ENCODE measurements around the gene FRAT1.
A peak's percentile ranks its signal among the peaks of the same experiment; 100 is the strongest.

FRAT1 gene

GRCh38 chr10:97307866-97308780 is 10.9 kb upstream of the FRAT1 start:
- no peak for DNase-seq

DNA sequence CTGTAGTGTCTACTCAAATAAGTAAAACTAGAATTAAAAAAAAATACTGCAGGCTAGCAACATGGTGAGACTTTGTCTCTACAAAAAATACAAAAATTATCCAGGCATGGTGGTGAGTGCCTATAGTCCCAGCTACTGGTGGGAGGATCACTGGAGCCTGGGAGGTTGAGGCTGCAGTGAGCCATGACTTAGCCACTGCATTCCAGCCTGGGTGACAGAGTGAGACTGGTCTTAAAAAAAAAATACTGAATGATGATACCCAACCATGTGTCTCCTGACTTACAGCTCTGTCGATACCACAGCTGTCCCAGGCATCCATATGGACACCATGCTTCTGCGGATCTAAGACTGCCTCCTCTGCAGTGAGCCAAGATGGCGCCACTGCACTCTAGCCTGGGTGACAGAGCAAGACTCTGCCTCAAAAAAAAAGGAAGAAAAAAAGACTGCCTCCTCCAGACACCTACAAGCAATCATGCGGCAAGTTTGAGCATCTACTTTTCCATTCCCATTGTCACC is 7.9 kb upstream of the FRAT1 start:
- DNase-seq, result no peak

DNA sequence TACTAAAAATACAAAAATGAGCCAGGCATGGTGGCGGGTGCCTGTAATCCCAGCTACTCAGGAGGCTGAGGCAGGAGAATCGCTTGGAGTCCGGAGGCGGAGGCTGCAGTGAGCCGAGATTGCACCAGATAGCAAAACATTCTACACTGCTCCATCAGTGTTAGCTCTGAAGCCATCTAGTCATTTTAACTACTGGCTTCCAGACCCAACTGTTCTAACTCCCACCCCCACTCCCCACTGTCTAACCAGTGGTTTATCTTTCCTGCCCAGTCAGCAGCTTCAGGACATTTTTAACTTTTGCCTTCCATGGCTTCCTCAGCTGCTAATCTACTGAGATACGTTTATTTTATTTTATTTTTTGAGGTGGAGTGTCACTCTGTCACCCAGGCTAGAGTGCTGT is 6.2 kb upstream of the FRAT1 start:
- no peak for DNase-seq

GRCh38 chr10:97314671-97315070 is 4.4 kb upstream of the FRAT1 start:
- DNase-seq, result peak in 1 of 2 experiments; percentile 4

DNA sequence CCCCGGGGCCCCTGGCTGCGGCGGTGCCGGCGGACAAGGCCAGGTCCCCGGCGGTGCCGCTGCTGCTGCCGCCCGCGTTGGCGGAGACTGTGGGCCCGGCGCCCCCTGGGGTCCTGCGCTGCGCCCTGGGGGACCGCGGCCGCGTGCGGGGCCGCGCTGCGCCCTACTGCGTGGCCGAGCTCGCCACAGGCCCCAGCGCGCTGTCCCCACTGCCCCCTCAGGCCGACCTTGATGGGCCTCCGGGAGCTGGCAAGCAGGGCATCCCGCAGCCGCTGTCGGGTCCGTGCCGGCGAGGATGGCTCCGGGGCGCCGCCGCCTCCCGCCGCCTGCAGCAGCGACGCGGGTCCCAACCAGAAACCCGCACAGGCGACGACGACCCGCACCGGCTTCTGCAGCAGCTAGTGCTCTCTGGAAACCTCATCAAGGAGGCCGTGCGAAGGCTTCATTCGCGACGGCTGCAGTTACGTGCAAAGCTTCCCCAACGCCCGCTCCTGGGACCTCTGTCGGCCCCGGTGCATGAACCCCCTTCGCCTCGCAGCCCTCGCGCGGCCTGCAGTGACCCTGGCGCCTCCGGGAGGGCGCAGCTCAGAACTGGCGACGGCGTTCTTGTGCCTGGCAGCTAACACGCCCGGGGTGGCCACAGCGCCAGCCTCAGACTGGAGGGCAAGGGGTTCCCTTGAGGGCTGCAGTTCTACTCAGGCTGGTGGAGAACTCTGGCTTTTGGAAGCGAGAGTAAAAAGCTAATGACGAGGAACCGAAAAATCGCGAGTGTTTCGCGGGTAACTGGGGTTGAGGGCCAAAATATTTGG is 804 bp downstream of the FRAT1 start:
- DNase-seq, result peak; percentile 49 to 62

- DNase-seq, result peak; percentile 42 to 52
Measured at GRCh38 chr10:97320480-97321031, 1.5 kb downstream of the FRAT1 start.

- DNase-seq, result peak; percentile 57 to 71
Measured at GRCh38 chr10:97321032-97321803, 2.1 kb downstream of the FRAT1 start.

- DNase-seq, result no peak
Measured at GRCh38 chr10:97321804-97322190, 2.7 kb downstream of the FRAT1 start.

- DNase-seq, result no peak
Measured at GRCh38 chr10:97323501-97323900, 4.4 kb downstream of the FRAT1 start.

DNA sequence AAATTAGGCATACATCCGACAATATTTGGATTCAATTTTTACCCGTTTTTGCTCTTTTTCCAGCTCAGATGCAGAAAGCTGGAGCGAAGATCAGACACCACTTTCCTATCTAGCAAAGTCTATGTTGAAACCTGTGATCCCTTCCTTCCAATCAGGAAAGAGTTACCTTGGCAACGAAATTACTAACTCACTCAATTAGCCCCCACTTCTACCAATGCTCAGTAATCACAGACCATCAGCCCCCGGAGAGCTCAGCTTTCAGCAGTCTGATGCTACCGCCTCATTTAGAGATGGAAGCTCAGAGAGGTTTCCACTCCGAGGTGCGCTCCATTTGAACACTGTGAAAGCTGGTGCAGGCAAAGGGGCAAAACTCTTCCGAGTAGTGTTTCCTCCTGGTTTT is 6.7 kb downstream of the FRAT1 start:
- no peak for DNase-seq

DNA sequence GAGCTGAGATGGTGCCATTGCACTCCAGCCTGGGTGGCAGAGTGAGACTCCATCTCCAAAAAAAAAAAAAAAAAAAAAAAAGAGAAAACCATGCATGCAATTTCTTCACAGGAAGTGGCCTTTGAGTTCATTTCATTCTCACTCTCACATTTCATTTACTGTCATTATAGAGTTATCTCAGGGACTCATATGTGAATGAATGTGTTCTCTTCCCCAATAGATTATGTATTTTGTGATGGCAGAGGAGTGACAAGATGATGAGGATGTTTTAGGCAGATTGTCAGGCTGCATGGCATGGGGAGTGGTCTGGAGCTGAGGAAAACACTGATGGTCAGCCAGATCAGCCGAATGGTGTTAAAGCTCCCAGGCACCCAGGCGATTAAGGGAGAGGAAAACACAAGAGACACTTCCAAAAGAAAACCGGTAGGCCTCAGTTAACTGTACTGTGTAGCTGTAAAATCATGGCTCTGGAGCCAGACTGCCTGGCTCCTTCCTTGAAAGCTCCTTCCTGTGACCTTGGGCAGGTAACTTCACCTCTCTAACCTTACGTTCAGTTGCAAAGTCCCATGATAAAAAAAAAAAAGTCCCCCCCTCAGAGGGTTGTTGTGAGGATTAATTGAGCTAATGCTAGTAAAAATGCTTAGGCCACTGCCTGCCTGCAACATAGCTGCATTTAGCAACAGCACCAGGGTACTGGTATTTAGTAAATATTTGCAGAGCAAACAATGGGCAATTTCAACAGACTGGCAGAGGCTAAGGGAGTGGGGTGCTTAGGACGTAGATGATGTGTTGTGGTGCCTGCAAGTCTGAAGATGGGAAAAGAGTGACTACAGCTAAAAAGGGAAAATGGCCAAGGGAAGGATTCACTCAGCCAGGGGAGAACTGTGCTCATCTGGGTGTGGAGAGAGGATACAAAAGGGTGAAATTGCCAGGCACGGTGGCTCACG is 8.6 kb downstream of the FRAT1 start:
- DNase-seq, result peak in 1 of 2 experiments; percentile 12

GRCh38 chr10:97328646-97329453 is 9.8 kb downstream of the FRAT1 start:
- no peak for DNase-seq

- no peak for DNase-seq
Measured at GRCh38 chr10:97329766-97330165, 10.7 kb downstream of the FRAT1 start.

DNA sequence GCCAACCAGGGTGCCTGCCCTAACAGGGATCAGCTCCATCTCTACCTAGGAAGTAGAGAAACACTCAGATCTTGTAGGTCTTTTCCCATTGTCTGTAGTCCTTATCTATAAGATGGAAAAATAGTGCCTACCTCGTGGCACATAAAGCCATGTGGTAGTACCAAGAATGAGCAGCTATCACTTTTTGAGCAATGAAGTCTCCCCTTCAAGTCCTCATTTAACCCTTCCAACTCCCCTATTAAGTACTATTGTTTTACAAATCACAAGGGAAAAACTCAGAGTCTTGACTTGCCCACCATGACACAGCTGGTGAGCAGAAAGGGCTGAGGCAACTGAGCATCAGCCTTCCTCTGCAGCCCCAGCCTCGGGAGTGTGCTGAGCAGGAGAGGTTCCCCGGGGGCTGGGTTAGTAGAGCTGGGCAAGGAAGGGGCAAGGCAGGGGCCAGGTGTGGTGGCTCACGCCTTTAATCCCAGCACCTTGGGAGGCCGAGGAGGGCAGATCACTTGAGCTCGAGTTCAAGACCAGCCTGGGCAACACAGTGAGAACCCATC is 12.2 kb downstream of the FRAT1 start:
- DNase-seq, result no peak

- DNase-seq, result peak; percentile 18 to 22
Measured at GRCh38 chr10:97332591-97333350, 13.7 kb downstream of the FRAT1 start.

DNA sequence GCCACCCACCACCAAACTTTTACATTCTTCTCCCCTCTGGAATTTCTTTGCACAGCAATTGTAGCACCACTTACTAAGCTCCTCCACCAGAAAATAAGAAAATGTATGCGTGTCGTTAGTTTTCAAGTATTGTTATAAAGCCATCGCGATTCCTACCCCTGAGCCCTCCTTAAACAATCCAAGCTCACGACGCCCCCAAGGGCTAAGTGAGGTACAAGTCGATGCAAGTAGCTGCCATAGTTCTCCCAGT is 14.2 kb downstream of the FRAT1 start:
- peak in 1 of 2 experiments; percentile 50 for DNase-seq

DNA sequence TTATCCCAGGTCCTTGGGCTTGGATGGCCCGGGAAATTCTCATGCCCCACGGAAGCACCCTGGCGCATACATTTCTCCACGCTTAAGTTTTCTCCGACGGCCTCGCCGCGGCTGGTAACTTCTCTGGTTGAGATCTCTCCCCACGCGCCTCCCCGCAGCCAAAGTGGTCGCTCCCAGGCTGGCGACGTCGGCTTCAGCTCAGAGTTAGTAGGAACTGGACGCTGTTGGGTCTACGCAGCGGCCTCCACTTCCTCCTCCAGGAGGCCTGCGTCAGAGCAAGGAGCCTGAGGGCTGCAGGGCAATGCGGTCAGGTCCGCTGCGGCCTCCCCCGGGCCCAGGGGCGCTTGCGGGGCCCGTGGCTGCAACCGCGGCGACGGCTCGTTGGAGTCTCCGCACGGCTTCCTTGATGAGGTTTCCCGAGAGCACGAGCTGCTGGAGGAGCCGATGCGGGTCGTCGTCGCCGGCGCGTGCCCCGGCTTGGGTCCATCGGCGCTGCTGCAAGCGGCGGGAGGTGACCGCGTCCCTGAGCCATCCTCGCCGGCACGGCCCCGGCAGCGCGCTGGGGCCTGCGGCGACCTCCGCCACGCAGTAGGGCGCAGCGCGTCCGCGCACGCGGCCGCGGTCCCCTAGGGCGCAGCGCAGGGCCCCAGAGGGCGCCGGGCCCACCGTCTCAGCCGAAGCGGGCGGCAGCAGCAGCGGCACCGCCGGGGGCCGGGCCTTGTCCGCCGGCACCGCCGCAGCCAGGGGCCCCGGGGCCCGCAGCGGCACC is 14.7 kb downstream of the FRAT1 start:
- peak; percentile 60 to 63 for DNase-seq

- peak; percentile 67 to 71 for DNase-seq
Measured at GRCh38 chr10:97334370-97335175, 15.5 kb downstream of the FRAT1 start, which contains the start of gene FRAT2. Gene FRAT2, minus strand, starts transcription at chr10:97334729. Its CDS starts 157 bp downstream, at chr10:97334572.
